ENCODE measurements around the gene NPPC. TPM values are rescaled to one million over a fixed set of nuclear protein-coding genes. Genes with fewer than 3 reads are reported as not detected.

Gene NPPC
- total RNA-seq, 1 donor from 2014 or later: 0.66 TPM

- peaks cover 2% of the 10 kb centered on the region for H3K9me3 Mint-ChIP-seq (ENCODE audit: unreplicated experiment)
- no peak for TF ChIP-seq EZH2 (IDR thresholded peaks at IDR 0.05; ENCODE audit: insufficient read depth, low read length)
- no peak for TF ChIP-seq CTCF (IDR thresholded peaks at IDR 0.05; ENCODE audit: insufficient read depth, low read depth, low read length)
- H3K4me2 ChIP-seq (ENCODE audit: low read length): peak overlapping the region; percentile 90
- H4K20me1 ChIP-seq (ENCODE audit: insufficient read depth, low read length): no peaks in the 10 kb centered on the region
- H2AFZ ChIP-seq (ENCODE audit: low read depth, low read length): peak overlapping the region; percentile 86
- no peaks in the 10 kb centered on the region for H3K36me3 Mint-ChIP-seq (ENCODE audit: low read depth, unreplicated experiment)
- H3K4me1 Mint-ChIP-seq (ENCODE audit: low read depth, unreplicated experiment): no peaks in the 10 kb centered on the region
- no peak overlapping the region for H3K9ac ChIP-seq (ENCODE audit: low read length)
- H3K27me3 ChIP-seq (ENCODE audit: insufficient read depth, low read length): peaks cover 58% of the 10 kb centered on the region
- H3K36me3 ChIP-seq (ENCODE audit: insufficient read depth, low read length): no peaks in the 10 kb centered on the region
- no peak overlapping the region for H3K27ac ChIP-seq (ENCODE audit: low read depth, low read length)
- H3K4me3 Mint-ChIP-seq (ENCODE audit: unreplicated experiment): no peak overlapping the region
- H3K79me2 ChIP-seq (ENCODE audit: insufficient read depth, low read length): no peaks in the 10 kb centered on the region
- H3K4me1 ChIP-seq (ENCODE audit: insufficient read depth, low read length): peaks cover 12% of the 10 kb centered on the region
- DNase-seq (ENCODE audit: low read depth): no peak
- no peak overlapping the region for H3K4me3 ChIP-seq (ENCODE audit: insufficient read depth, low read depth, low read length)
- H3K27ac Mint-ChIP-seq (ENCODE audit: unreplicated experiment): no peak overlapping the region
- peaks cover 64% of the 10 kb centered on the region for H3K27me3 Mint-ChIP-seq (ENCODE audit: low read depth, unreplicated experiment)
- H3K9me3 ChIP-seq (ENCODE audit: insufficient read depth, low read depth, low read length): no peaks in the 10 kb centered on the region
- no peak for FAIRE-seq
Measured at GRCh38 chr2:231924889-231925275, 1.3 kb downstream of the NPPC start.

- no peak overlapping the region for H3K4me3 ChIP-seq (ENCODE audit: insufficient read depth, low read depth, low read length)
- H3K4me1 ChIP-seq (ENCODE audit: insufficient read depth, low read length): peaks cover 12% of the 10 kb centered on the region
- no peaks in the 10 kb centered on the region for H4K20me1 ChIP-seq (ENCODE audit: insufficient read depth, low read length)
- peaks cover 58% of the 10 kb centered on the region for H3K27me3 ChIP-seq (ENCODE audit: insufficient read depth, low read length)
- H3K27ac Mint-ChIP-seq (ENCODE audit: unreplicated experiment): no peak overlapping the region
- H3K4me3 Mint-ChIP-seq (ENCODE audit: unreplicated experiment): peak overlapping the region; percentile 55
- H3K36me3 Mint-ChIP-seq (ENCODE audit: low read depth, unreplicated experiment): no peaks in the 10 kb centered on the region
- H3K9ac ChIP-seq (ENCODE audit: low read length): no peak overlapping the region
- TF ChIP-seq EZH2 (IDR thresholded peaks at IDR 0.05; ENCODE audit: insufficient read depth, low read length) (no peak), CTCF (IDR thresholded peaks at IDR 0.05; ENCODE audit: insufficient read depth, low read depth, low read length) (no peak)
- H3K27ac ChIP-seq (ENCODE audit: low read depth, low read length): no peak overlapping the region
- no peaks in the 10 kb centered on the region for H3K9me3 ChIP-seq (ENCODE audit: insufficient read depth, low read depth, low read length)
- no peak for DNase-seq (ENCODE audit: low read depth)
- no peak for FAIRE-seq
- no peaks in the 10 kb centered on the region for H3K36me3 ChIP-seq (ENCODE audit: insufficient read depth, low read length)
- no peaks in the 10 kb centered on the region for H3K4me1 Mint-ChIP-seq (ENCODE audit: low read depth, unreplicated experiment)
- no peak overlapping the region for H3K4me2 ChIP-seq (ENCODE audit: low read length)
- H3K27me3 Mint-ChIP-seq (ENCODE audit: low read depth, unreplicated experiment): peaks cover 68% of the 10 kb centered on the region
- no peaks in the 10 kb centered on the region for H3K79me2 ChIP-seq (ENCODE audit: insufficient read depth, low read length)
- H2AFZ ChIP-seq (ENCODE audit: low read depth, low read length): no peak overlapping the region
- peaks cover 2% of the 10 kb centered on the region for H3K9me3 Mint-ChIP-seq (ENCODE audit: unreplicated experiment)
Measured at GRCh38 chr2:231923951-231924888, 2.0 kb downstream of the NPPC start.

GRCh38 chr2:231923010-231923344 is 3.2 kb downstream of the NPPC start:
- peaks cover 2% of the 10 kb centered on the region for H3K9me3 Mint-ChIP-seq (ENCODE audit: unreplicated experiment)
- DNase-seq (ENCODE audit: low read depth): no peak
- H3K9me3 ChIP-seq (ENCODE audit: insufficient read depth, low read depth, low read length): no peaks in the 10 kb centered on the region
- no peak overlapping the region for H3K4me3 ChIP-seq (ENCODE audit: insufficient read depth, low read depth, low read length)
- peaks cover 49% of the 10 kb centered on the region for H3K27me3 ChIP-seq (ENCODE audit: insufficient read depth, low read length)
- H3K4me2 ChIP-seq (ENCODE audit: low read length): no peak overlapping the region
- H3K27ac Mint-ChIP-seq (ENCODE audit: unreplicated experiment): no peak overlapping the region
- H3K27ac ChIP-seq (ENCODE audit: low read depth, low read length): no peak overlapping the region
- H4K20me1 ChIP-seq (ENCODE audit: insufficient read depth, low read length): no peaks in the 10 kb centered on the region
- H3K36me3 ChIP-seq (ENCODE audit: insufficient read depth, low read length): no peaks in the 10 kb centered on the region
- no peaks in the 10 kb centered on the region for H3K4me1 Mint-ChIP-seq (ENCODE audit: low read depth, unreplicated experiment)
- no peaks in the 10 kb centered on the region for H3K79me2 ChIP-seq (ENCODE audit: insufficient read depth, low read length)
- no peak for FAIRE-seq
- no peak overlapping the region for H3K4me3 Mint-ChIP-seq (ENCODE audit: unreplicated experiment)
- no peak overlapping the region for H2AFZ ChIP-seq (ENCODE audit: low read depth, low read length)
- peaks cover 63% of the 10 kb centered on the region for H3K27me3 Mint-ChIP-seq (ENCODE audit: low read depth, unreplicated experiment)
- H3K36me3 Mint-ChIP-seq (ENCODE audit: low read depth, unreplicated experiment): no peaks in the 10 kb centered on the region
- H3K4me1 ChIP-seq (ENCODE audit: insufficient read depth, low read length): peaks cover 12% of the 10 kb centered on the region
- TF ChIP-seq EZH2 (IDR thresholded peaks at IDR 0.05; ENCODE audit: insufficient read depth, low read length) (no peak), CTCF (IDR thresholded peaks at IDR 0.05; ENCODE audit: insufficient read depth, low read depth, low read length) (no peak)
- no peak overlapping the region for H3K9ac ChIP-seq (ENCODE audit: low read length)

Data from astrocyte (in vitro differentiated cells and primary cell).